Measurements from ENCODE around the gene OR2T10.

Gene OR2T10

GRCh38 chr1:248630551-248630950, 33.1 kb upstream of the OR2T10 start:
- TF ChIP-seq TAF1 (IDR thresholded peaks at IDR 0.05; ENCODE audit: borderline replicate concordance, insufficient read depth, low read length) (no peak), FOXP2 (optimal IDR thresholded peaks at IDR 0.05; ENCODE audit: borderline replicate concordance, extremely low read depth, extremely low read length, insufficient read depth) (no peak), POLR2AphosphoS5 (IDR thresholded peaks at IDR 0.05; ENCODE audit: low read depth, low read length) (no peak), REST (IDR thresholded peaks at IDR 0.05; ENCODE audit: insufficient read depth in 1 of 2, low read depth in 2 of 2, low read length in 2 of 2) (no peak), SIN3A (IDR thresholded peaks at IDR 0.05; ENCODE audit: borderline replicate concordance, insufficient read depth, low read length) (no peak)

DNA sequence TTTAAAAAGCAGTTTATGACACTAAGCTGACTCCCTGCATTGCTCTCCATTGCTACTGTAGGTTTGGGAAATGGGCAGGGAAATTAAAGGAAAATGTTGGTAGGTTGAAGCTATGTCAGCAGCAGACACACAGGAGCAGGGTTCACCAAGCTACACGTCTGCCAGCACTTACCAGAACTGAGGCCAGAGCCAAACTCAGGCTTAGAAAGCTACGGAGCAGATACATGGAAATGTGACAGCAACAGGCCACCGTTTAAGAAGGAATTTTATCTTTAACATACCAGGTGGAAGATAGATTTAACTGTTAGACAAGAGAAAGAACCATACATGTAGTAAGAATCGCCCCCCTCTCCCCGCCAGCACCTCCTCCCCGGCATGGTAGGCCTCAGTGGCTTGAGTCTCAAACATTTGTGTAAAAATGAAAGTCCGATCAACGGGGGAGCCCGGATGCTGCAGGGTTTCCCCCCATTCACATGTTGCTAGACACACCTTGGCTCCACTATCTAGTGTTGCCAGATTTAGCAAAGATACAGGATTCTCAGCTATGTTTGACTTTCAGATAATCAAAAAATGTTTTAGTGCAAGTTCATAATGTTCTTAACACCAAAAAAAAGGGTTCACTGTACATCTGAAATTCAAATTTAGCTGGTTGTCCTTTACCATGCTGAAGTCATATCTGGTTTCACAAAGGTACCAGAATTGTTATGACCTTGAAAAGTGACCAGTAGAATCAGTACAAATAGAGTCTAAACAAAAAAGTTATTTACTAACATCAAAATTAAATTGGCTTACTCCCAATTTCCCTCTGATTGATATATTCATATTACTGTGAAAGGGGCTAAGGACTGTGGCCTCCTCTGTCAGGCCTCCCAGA, 30.7 kb upstream of the OR2T10 start:
- no peak for TF ChIP-seq TAF1 (IDR thresholded peaks at IDR 0.05; ENCODE audit: borderline replicate concordance, insufficient read depth, low read length)

DNA sequence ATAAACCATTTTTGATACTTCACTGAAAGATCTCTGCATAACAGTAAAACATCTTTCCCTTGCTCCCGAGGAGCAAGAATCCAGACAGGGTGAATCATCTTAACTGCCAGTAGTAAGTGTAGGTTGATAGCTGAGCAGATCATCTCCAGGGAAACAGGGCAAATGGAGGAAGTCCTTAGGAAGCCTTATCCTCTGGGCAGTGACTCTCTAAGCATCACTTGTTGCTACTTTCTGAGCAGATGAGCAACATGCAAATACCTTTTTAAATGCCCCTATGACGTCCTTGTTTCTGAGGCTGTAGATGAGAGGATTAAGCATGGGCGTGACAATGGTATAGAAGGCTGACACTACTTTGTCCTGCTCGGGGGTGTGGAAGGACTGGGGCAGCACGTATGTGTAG, 28.5 kb upstream of the OR2T10 start:
- no peak for TF ChIP-seq SIN3A (IDR thresholded peaks at IDR 0.05; ENCODE audit: borderline replicate concordance, insufficient read depth, low read length)
- TF ChIP-seq TAF1 (IDR thresholded peaks at IDR 0.05; ENCODE audit: borderline replicate concordance, insufficient read depth, low read length): no peak
- no peak for TF ChIP-seq REST (IDR thresholded peaks at IDR 0.05; ENCODE audit: insufficient read depth in 1 of 2, low read depth in 2 of 2, low read length in 2 of 2)
- no peak for TF ChIP-seq POLR2AphosphoS5 (IDR thresholded peaks at IDR 0.05; ENCODE audit: low read depth, low read length)
- no peak for TF ChIP-seq FOXP2 (optimal IDR thresholded peaks at IDR 0.05; ENCODE audit: borderline replicate concordance, extremely low read depth, extremely low read length, insufficient read depth)

DNA sequence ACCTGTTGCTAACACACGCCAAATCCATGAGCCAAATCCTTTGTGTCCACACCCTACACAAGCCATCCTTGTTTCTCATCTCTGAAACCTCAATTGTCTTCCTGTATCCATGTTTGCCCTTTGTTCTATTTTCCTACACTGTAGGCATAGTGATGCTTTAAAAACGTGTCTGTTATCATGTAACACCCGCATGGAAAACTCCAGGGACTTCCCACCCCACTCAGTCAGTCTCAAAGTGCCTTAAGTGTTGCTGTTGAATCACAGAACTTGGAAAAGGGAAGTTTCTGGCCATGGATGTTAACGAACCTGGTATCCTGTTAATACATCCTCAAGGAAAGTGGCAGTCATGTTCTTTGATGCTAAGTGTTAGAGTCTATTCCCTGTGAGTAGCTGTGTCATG, 27.7 kb upstream of the OR2T10 start:
- TF ChIP-seq FOXP2 (optimal IDR thresholded peaks at IDR 0.05; ENCODE audit: borderline replicate concordance, extremely low read depth, extremely low read length, insufficient read depth) (no peak), TAF1 (IDR thresholded peaks at IDR 0.05; ENCODE audit: borderline replicate concordance, insufficient read depth, low read length) (no peak), REST (IDR thresholded peaks at IDR 0.05; ENCODE audit: insufficient read depth in 1 of 2, low read depth in 2 of 2, low read length in 2 of 2) (no peak), POLR2AphosphoS5 (IDR thresholded peaks at IDR 0.05; ENCODE audit: low read depth, low read length) (no peak), SIN3A (IDR thresholded peaks at IDR 0.05; ENCODE audit: borderline replicate concordance, insufficient read depth, low read length) (no peak)

DNA sequence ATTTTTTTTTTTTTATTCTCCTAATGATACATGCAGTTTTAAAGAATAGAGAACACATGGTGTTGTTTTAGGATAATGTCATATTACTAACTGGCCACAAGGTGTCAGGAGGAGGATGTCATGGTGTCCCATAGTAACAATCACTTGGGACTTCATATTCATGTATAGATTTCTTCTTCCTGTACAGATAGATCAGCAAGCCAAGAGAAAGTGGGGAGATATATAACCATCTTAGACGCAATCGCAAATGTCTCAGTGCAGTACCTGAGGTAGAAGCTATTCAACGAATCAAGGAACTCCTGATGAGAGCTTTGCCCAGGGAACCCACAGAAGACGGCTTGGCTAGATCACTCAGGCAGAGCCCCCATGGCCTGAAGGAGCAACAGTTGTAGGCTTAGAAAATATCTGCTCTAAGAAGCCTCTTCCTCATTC, 25.1 kb upstream of the OR2T10 start:
- TF ChIP-seq REST (IDR thresholded peaks at IDR 0.05; ENCODE audit: insufficient read depth in 1 of 2, low read depth in 2 of 2, low read length in 2 of 2): no peak
- TF ChIP-seq SIN3A (IDR thresholded peaks at IDR 0.05; ENCODE audit: borderline replicate concordance, insufficient read depth, low read length): no peak
- no peak for TF ChIP-seq POLR2AphosphoS5 (IDR thresholded peaks at IDR 0.05; ENCODE audit: low read depth, low read length)
- no peak for TF ChIP-seq FOXP2 (optimal IDR thresholded peaks at IDR 0.05; ENCODE audit: borderline replicate concordance, extremely low read depth, extremely low read length, insufficient read depth)
- TF ChIP-seq TAF1 (IDR thresholded peaks at IDR 0.05; ENCODE audit: borderline replicate concordance, insufficient read depth, low read length): no peak

Measured in PFSK-1 (cell line).